OCI-LY7 (cell line): Measurements from ENCODE around the gene FGF16. TPM values are rescaled to one million over a fixed set of nuclear protein-coding genes. Genes with fewer than 3 reads are reported as not detected.
"Not testable (repeated sequence)": the region's sequence is repeated elsewhere in the genome, so short reads cannot be mapped to it uniquely, and the experiment has no call there.

Experiments used
- BruUV-seq: library from RNA; stranded (reverse); fragments of 400-500 nt; replicated peaks from 2 replicates; lab custom pipeline; 2021; lab: Mats Ljungman, UMichigan
- CTCF ChIA-PET: fragments of 300-600 bp; sonication (Branson Sonifier 250); formaldehyde crosslinking; loops from one replicate; lab custom pipeline; 2022; ENCODE audit warnings: antibody characterized with exemption; ENCODE audit not compliant: unreplicated experiment; lab: Charles Lee
- POLR2A ChIA-PET: fragments of 300-600 bp; sonication (Branson Sonifier 250); formaldehyde crosslinking; loops from one replicate; lab custom pipeline; 2022; ENCODE audit warnings: antibody characterized with exemption; lab: Charles Lee
- DNase-seq: peaks from one replicate; pipeline ENCODE4 v3.0.0-alpha.2; 2015; ENCODE audit warnings: low spot score
- H2AFZ ChIP-seq: fragments of 200-600 bp; sonication (generic), shearing (Covaris generic); 2 replicates; pipeline ENCODE4 v1.6.1; 2014; ENCODE audit warnings: mild to moderate bottlenecking, antibody characterized with exemption, low read length, moderate library complexity
- H3K27ac ChIP-seq: fragments of 200-600 bp; sonication (generic); 2 replicates; pipeline ENCODE4 v1.5.1; 2014; ENCODE audit warnings: mixed run types, low read depth, mild to moderate bottlenecking, moderate library complexity, low read length, inconsistent platforms; ENCODE audit not compliant: poor library complexity, severe bottlenecking
- H3K36me3 ChIP-seq: fragments of 200-600 bp; sonication (generic); 2 replicates; pipeline ENCODE4 v1.6.1; 2014; ENCODE audit warnings: mild to moderate bottlenecking, antibody characterized with exemption, low read length, moderate library complexity, mixed read lengths; ENCODE audit not compliant: insufficient read depth
- H3K4me1 ChIP-seq: fragments of 200-600 bp; sonication (generic); 2 replicates; pipeline ENCODE4 v1.5.1; 2014; ENCODE audit warnings: mild to moderate bottlenecking, low read length; ENCODE audit not compliant: insufficient read depth, poor library complexity, severe bottlenecking
- H3K4me2 ChIP-seq: fragments of 200-600 bp; sonication (generic); 2 replicates; pipeline ENCODE4 v1.6.1; 2014; ENCODE audit warnings: mild to moderate bottlenecking, low read length
- H3K4me3 ChIP-seq: fragments of 200-600 bp; sonication (generic); 2 replicates; pipeline ENCODE4 v1.5.1; 2014; ENCODE audit warnings: mild to moderate bottlenecking, low read depth, low read length; ENCODE audit not compliant: poor library complexity, severe bottlenecking
- H3K79me2 ChIP-seq: fragments of 200-600 bp; sonication (generic); 2 replicates; pipeline ENCODE4 v1.6.1; 2016; ENCODE audit warnings: low read depth, mild to moderate bottlenecking, low read length, moderate library complexity, mixed read lengths; ENCODE audit not compliant: insufficient read depth
- H3K9me2 ChIP-seq: fragments of 200-600 bp; sonication (generic); 2 replicates; pipeline ENCODE4 v1.6.1; 2016; ENCODE audit warnings: mild to moderate bottlenecking, low read length, mixed read lengths; ENCODE audit not compliant: insufficient read depth
- H3K9me3 ChIP-seq: fragments of 200-600 bp; sonication (generic); 2 replicates; pipeline ENCODE4 v1.6.1; 2014; ENCODE audit warnings: mild to moderate bottlenecking, mixed run types, low read length, mixed read lengths
- H4K20me1 ChIP-seq: fragments of 200-600 bp; sonication (generic); 2 replicates; pipeline ENCODE4 v1.6.1; 2014; ENCODE audit warnings: mild to moderate bottlenecking, antibody characterized with exemption, low read length, moderate library complexity, mixed read lengths; ENCODE audit not compliant: insufficient read depth
- EZH2phosphoT487 ChIP-seq: fragments of 200-600 bp; sonication (generic); IDR thresholded peaks from 2 replicates; pipeline ENCODE4 v1.6.1; 2018; ENCODE audit warnings: low read depth, borderline replicate concordance, mild to moderate bottlenecking, mixed run types, antibody characterized with exemption, low read length, moderate library complexity, mixed read lengths
- intact Hi-C: fragments of 100-400 bp; cut with micrococcal nuclease; formaldehyde crosslinking; loops from one replicate; pipeline ENCODE4 v1.10.0; 2022; ENCODE audit not compliant: unreplicated experiment
- total RNA-seq, 2 experiments: library from RNA; depleted of rRNA in 1 of 2; stranded (reverse); fragments of >200 nt in 1 of 2; shearing (Covaris generic) in 1 of 2; gene quantifications; 2 replicates each; pipeline ENCODE4 v1.2.3, GENCODE V29; 2014 to 2022
- TF ChIP-seq, protein P1 (sequence below): fragments of 200-600 bp; sonication (generic); conservative IDR thresholded peaks from 2 replicates; pipeline ENCODE4 v1.5.1; 2014; ENCODE audit warnings: mild to moderate bottlenecking, antibody characterized with exemption, low read length, moderate library complexity, mixed read lengths

FGF16 gene
- total RNA-seq, 2 experiments from 2014 or later, result not detected

DNA sequence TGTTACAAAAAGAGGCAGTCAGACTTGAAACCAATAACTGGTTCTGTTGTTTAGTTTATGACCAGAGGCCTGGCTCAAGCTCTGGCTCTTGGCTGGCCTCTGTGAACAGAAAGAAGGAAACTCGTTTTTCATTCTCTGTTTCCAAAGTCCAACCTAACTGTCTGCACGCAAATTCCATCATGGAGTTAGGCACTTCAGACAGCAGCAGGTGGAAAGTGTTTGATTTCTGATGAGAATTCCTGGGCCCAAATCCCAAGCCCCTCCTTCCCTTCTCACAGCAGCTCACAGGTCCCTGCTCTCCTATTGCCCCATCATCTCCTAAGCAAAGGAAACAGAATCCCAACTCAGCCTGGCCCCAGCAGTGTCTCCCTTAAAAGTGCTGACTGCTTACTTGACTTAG, 42.8 kb upstream of the FGF16 start:
- Histone ChIP-seq H2AFZ (no peak overlapping the region), H3K27ac (no peak overlapping the region), H4K20me1 (no peaks in the 10 kb centered on the region), H3K4me3 (no peak overlapping the region), H3K4me1 (no peaks in the 10 kb centered on the region), H3K4me2 (no peak overlapping the region), H3K9me3 (no peaks in the 10 kb centered on the region), H3K79me2 (no peaks in the 10 kb centered on the region), H3K9me2 (no peaks in the 10 kb centered on the region), H3K36me3 (no peaks in the 10 kb centered on the region)
- DNase-seq, result no peak
- BruUV-seq, result no TSS peak
- no peak for TF ChIP-seq EZH2phosphoT487
- TF ChIP-seq, protein P1, sequence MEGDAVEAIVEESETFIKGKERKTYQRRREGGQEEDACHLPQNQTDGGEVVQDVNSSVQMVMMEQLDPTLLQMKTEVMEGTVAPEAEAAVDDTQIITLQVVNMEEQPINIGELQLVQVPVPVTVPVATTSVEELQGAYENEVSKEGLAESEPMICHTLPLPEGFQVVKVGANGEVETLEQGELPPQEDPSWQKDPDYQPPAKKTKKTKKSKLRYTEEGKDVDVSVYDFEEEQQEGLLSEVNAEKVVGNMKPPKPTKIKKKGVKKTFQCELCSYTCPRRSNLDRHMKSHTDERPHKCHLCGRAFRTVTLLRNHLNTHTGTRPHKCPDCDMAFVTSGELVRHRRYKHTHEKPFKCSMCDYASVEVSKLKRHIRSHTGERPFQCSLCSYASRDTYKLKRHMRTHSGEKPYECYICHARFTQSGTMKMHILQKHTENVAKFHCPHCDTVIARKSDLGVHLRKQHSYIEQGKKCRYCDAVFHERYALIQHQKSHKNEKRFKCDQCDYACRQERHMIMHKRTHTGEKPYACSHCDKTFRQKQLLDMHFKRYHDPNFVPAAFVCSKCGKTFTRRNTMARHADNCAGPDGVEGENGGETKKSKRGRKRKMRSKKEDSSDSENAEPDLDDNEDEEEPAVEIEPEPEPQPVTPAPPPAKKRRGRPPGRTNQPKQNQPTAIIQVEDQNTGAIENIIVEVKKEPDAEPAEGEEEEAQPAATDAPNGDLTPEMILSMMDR, result no peak
- intact Hi-C loops, result no loop called here
- ChIA-PET CTCF (no interaction called here), POLR2A (no interaction called here)

DNA sequence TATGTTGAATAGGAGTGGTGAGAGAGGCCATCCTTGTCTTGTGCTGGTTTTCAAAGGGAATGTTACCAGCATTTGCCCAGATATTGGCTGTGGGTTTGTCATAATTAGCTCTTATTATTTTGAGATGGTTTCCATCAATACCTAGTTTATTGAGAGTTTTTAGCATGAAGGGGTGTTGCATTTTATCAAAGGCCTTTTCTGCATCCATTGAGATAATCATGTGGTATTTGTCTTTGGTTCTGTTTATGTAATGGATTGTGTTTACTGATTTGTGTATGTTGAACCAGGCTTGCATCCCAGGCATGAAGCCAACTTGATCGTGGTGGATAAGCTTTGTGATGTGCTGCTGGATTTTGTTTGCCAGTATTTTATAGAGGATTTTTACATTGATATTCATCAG, 39.4 kb upstream of the FGF16 start:
- H3K4me1 ChIP-seq, H3K36me3 ChIP-seq, H4K20me1 ChIP-seq, H3K27ac ChIP-seq, POLR2A ChIA-PET, H3K4me2 ChIP-seq, H2AFZ ChIP-seq, H3K9me3 ChIP-seq, H3K79me2 ChIP-seq, H3K4me3 ChIP-seq, H3K9me2 ChIP-seq, BruUV-seq, intact Hi-C loops, DNase-seq, CTCF ChIA-PET: not testable (repeated sequence)

- no peaks in the 10 kb centered on the region for H3K36me3 ChIP-seq
- no peak overlapping the region for H3K27ac ChIP-seq
- BruUV-seq, result no TSS peak
- CTCF ChIA-PET, result no interaction called here
- intact Hi-C loops, result loop anchor here (10.0 kb wide), 1 partner anchor 518 kb away; no protein-coding TSS in a partner anchor
- no peak for TF ChIP-seq EZH2phosphoT487
- TF ChIP-seq, protein P1, result no peak
- H3K4me1 ChIP-seq, result no peaks in the 10 kb centered on the region
- no peak overlapping the region for H2AFZ ChIP-seq
- no peaks in the 10 kb centered on the region for H3K9me3 ChIP-seq
- H3K9me2 ChIP-seq, result no peaks in the 10 kb centered on the region
- no peak overlapping the region for H3K4me3 ChIP-seq
- no peaks in the 10 kb centered on the region for H3K79me2 ChIP-seq
- H3K4me2 ChIP-seq, result no peak overlapping the region
- DNase-seq, result no peak
- POLR2A ChIA-PET, result interaction anchor here (0.7 to 1.0 kb wide), 2 partner anchors 23 to 106 kb away, joined by 3 to 5 read pairs; no protein-coding TSS in a partner anchor
- H4K20me1 ChIP-seq, result no peaks in the 10 kb centered on the region
Observed at GRCh38 chrX:77412631-77413030, 34.6 kb upstream of the FGF16 start.
